ENCODE measurements around the gene CD58. TPM values are rescaled to one million over a fixed set of nuclear protein-coding genes. Genes with fewer than 3 reads are reported as not detected.

CD58 gene
- total RNA-seq, 1 experiment from 2014 or later, result 5.3 TPM

GRCh38 chr1:116507631-116508030 lies 63.2 kb downstream of the CD58 start:
- Mint-ChIP-seq H3K4me1 (no peaks in the 10 kb centered on the region; the same call in 1 of the 2 replicates), H3K9me3 (peaks cover 12% of the 10 kb centered on the region), H3K36me3 (peaks cover 10% of the 10 kb centered on the region), H3K27ac (no peak overlapping the region), H3K27me3 (ENCODE audit: low read depth) (peaks cover 6% of the 10 kb centered on the region), H3K4me3 (no peak overlapping the region)
- POLR2A ChIA-PET, result no interaction called here
- no peak for DNase-seq (ENCODE audit: low spot score)
- TF ChIP-seq OVOL2 (CRISPR knock-in tag; IDR thresholded peaks at IDR 0.05; ENCODE audit: borderline replicate concordance) (no peak), NFYB (CRISPR knock-in tag; conservative IDR thresholded peaks at IDR 0.05; ENCODE audit: low read depth) (no peak), IRF2 (CRISPR knock-in tag; IDR thresholded peaks at IDR 0.05; ENCODE audit: borderline replicate concordance, low read depth) (no peak), GTF2I (CRISPR knock-in tag; conservative IDR thresholded peaks at IDR 0.05) (no peak), JAZF1 (CRISPR knock-in tag; IDR thresholded peaks at IDR 0.05) (no peak), EMX1 (CRISPR knock-in tag; IDR thresholded peaks at IDR 0.05) (no peak), HMGA2 (CRISPR knock-in tag; IDR thresholded peaks at IDR 0.05) (no peak), E2F4 (CRISPR knock-in tag; IDR thresholded peaks at IDR 0.05; ENCODE audit: borderline replicate concordance, low read depth) (no peak), PREB (CRISPR knock-in tag; IDR thresholded peaks at IDR 0.05; ENCODE audit: borderline replicate concordance) (no peak), TP53 (CRISPR knock-in tag; IDR thresholded peaks at IDR 0.05) (no peak), GRHL2 (CRISPR knock-in tag; IDR thresholded peaks at IDR 0.05; ENCODE audit: insufficient replicate concordance, severe bottlenecking) (no peak), E2F1 (CRISPR knock-in tag; IDR thresholded peaks at IDR 0.05) (no peak), RORB (CRISPR knock-in tag; IDR thresholded peaks at IDR 0.05) (no peak), NFE2L1 (CRISPR knock-in tag; IDR thresholded peaks at IDR 0.05) (no peak)
- TF ChIP-seq, protein P1, sequence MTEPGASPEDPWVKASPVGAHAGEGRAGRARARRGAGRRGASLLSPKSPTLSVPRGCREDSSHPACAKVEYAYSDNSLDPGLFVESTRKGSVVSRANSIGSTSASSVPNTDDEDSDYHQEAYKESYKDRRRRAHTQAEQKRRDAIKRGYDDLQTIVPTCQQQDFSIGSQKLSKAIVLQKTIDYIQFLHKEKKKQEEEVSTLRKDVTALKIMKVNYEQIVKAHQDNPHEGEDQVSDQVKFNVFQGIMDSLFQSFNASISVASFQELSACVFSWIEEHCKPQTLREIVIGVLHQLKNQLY (CRISPR knock-in tag; IDR thresholded peaks at IDR 0.05), result no peak
- TF ChIP-seq, protein P2, sequence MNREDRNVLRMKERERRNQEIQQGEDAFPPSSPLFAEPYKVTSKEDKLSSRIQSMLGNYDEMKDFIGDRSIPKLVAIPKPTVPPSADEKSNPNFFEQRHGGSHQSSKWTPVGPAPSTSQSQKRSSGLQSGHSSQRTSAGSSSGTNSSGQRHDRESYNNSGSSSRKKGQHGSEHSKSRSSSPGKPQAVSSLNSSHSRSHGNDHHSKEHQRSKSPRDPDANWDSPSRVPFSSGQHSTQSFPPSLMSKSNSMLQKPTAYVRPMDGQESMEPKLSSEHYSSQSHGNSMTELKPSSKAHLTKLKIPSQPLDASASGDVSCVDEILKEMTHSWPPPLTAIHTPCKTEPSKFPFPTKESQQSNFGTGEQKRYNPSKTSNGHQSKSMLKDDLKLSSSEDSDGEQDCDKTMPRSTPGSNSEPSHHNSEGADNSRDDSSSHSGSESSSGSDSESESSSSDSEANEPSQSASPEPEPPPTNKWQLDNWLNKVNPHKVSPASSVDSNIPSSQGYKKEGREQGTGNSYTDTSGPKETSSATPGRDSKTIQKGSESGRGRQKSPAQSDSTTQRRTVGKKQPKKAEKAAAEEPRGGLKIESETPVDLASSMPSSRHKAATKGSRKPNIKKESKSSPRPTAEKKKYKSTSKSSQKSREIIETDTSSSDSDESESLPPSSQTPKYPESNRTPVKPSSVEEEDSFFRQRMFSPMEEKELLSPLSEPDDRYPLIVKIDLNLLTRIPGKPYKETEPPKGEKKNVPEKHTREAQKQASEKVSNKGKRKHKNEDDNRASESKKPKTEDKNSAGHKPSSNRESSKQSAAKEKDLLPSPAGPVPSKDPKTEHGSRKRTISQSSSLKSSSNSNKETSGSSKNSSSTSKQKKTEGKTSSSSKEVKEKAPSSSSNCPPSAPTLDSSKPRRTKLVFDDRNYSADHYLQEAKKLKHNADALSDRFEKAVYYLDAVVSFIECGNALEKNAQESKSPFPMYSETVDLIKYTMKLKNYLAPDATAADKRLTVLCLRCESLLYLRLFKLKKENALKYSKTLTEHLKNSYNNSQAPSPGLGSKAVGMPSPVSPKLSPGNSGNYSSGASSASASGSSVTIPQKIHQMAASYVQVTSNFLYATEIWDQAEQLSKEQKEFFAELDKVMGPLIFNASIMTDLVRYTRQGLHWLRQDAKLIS (CRISPR knock-in tag; IDR thresholded peaks at IDR 0.05; ENCODE audit: borderline replicate concordance), result no peak
- TF ChIP-seq, protein P3, sequence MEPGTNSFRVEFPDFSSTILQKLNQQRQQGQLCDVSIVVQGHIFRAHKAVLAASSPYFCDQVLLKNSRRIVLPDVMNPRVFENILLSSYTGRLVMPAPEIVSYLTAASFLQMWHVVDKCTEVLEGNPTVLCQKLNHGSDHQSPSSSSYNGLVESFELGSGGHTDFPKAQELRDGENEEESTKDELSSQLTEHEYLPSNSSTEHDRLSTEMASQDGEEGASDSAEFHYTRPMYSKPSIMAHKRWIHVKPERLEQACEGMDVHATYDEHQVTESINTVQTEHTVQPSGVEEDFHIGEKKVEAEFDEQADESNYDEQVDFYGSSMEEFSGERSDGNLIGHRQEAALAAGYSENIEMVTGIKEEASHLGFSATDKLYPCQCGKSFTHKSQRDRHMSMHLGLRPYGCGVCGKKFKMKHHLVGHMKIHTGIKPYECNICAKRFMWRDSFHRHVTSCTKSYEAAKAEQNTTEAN (CRISPR knock-in tag; IDR thresholded peaks at IDR 0.05), result no peak
- TF ChIP-seq, protein P4, sequence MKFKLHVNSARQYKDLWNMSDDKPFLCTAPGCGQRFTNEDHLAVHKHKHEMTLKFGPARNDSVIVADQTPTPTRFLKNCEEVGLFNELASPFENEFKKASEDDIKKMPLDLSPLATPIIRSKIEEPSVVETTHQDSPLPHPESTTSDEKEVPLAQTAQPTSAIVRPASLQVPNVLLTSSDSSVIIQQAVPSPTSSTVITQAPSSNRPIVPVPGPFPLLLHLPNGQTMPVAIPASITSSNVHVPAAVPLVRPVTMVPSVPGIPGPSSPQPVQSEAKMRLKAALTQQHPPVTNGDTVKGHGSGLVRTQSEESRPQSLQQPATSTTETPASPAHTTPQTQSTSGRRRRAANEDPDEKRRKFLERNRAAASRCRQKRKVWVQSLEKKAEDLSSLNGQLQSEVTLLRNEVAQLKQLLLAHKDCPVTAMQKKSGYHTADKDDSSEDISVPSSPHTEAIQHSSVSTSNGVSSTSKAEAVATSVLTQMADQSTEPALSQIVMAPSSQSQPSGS (CRISPR knock-in tag; IDR thresholded peaks at IDR 0.05; ENCODE audit: borderline replicate concordance, low read depth), result no peak
- TF ChIP-seq, protein P5, sequence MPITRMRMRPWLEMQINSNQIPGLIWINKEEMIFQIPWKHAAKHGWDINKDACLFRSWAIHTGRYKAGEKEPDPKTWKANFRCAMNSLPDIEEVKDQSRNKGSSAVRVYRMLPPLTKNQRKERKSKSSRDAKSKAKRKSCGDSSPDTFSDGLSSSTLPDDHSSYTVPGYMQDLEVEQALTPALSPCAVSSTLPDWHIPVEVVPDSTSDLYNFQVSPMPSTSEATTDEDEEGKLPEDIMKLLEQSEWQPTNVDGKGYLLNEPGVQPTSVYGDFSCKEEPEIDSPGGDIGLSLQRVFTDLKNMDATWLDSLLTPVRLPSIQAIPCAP (CRISPR knock-in tag; IDR thresholded peaks at IDR 0.05), result no peak
- TF ChIP-seq, protein P6, sequence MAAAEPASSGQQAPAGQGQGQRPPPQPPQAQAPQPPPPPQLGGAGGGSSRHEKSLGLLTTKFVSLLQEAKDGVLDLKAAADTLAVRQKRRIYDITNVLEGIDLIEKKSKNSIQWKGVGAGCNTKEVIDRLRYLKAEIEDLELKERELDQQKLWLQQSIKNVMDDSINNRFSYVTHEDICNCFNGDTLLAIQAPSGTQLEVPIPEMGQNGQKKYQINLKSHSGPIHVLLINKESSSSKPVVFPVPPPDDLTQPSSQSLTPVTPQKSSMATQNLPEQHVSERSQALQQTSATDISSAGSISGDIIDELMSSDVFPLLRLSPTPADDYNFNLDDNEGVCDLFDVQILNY (CRISPR knock-in tag; IDR thresholded peaks at IDR 0.05), result no peak
- CTCF ChIA-PET, result interaction anchor here (1.1 kb wide), 1 partner anchor 9 kb away, joined by 4 read pairs; no protein-coding TSS in a partner anchor
- ATAC-seq, result no peak
